Small intestine (tissue), 7 donors: ENCODE measurements around the gene UHRF2. TPM values are rescaled to one million over a fixed set of nuclear protein-coding genes. Genes with fewer than 3 reads are reported as not detected.
A peak's percentile ranks its signal among the peaks of the same experiment; 100 is the strongest.

Experiments used
- DNase-seq, 2 donors: peaks; one replicate each; pipeline versions ENCODE4 v3.0.0 to v3.0.0-alpha.2; 2013
- FAIRE-seq: peaks from 2 replicates; lab custom pipeline; 2012; peaks lifted over from hg19 to GRCh38; lab: Jason Lieb, UNC
- H3K27ac ChIP-seq, 3 donors: one replicate each; pipeline ENCODE4 v1.5.1; 2013; ENCODE audit warnings: low read length in 2 of 3, mild to moderate bottlenecking in 2 of 3, control low read depth in 1 of 3, inconsistent platforms in 1 of 3, low read depth in 1 of 3, moderate library complexity in 1 of 3
- H3K27me3 ChIP-seq, 3 donors: one replicate each; pipeline ENCODE4 v1.6.1; 2013; ENCODE audit warnings: low read length in 3 of 3, inconsistent platforms in 1 of 3; ENCODE audit not compliant: control insufficient read depth in 3 of 3, insufficient read depth in 3 of 3
- H3K36me3 ChIP-seq, 3 donors: one replicate each; pipeline ENCODE4 v1.6.1; 2013; ENCODE audit warnings: low read length in 3 of 3, inconsistent platforms in 1 of 3, low read depth in 1 of 3, mild to moderate bottlenecking in 1 of 3, moderate library complexity in 1 of 3; ENCODE audit not compliant: control insufficient read depth in 3 of 3, insufficient read depth in 2 of 3
- H3K4me1 ChIP-seq, 3 donors: one replicate each; pipeline ENCODE4 v1.6.1; 2013; ENCODE audit warnings: low read length in 2 of 3, inconsistent platforms in 1 of 3, low read depth in 1 of 3, mild to moderate bottlenecking in 1 of 3, moderate library complexity in 1 of 3; ENCODE audit not compliant: control insufficient read depth in 3 of 3, insufficient read depth in 2 of 3
- H3K4me3 ChIP-seq, 3 donors: one replicate each; pipeline ENCODE4 v1.5.1; 2013; ENCODE audit warnings: low read length in 3 of 3, control low read depth in 1 of 3, inconsistent platforms in 1 of 3, low read depth in 1 of 3, mild to moderate bottlenecking in 1 of 3, moderate library complexity in 1 of 3
- H3K9me3 ChIP-seq, 2 donors: one replicate each; pipeline ENCODE4 v1.6.1; 2013; ENCODE audit warnings: low read depth in 1 of 2, low read length in 1 of 2; ENCODE audit not compliant: control insufficient read depth in 2 of 2, insufficient read depth in 1 of 2
- WGBS, 3 donors: extraction: QIAGEN DNeasy Blood & Tissue Kit; methylation state at CpG; one replicate each; pipeline ENCODE4 v1.1.7; 2013; 5-methylcytosine and 5-hydroxymethylcytosine counted together
- polyA plus RNA-seq, 4 donors: library from polyadenylated mRNA; stranded (reverse) in 3 of 4; unstranded in 1 of 4; fragments of 200-250 nt in 3 of 4; fragments of 120-200 nt in 1 of 4; gene quantifications; one replicate each; pipeline versions ENCODE4 v1.2.1 to v1.2.3, GENCODE V29; 2013
- donor health status: healthy with polysubstance abuse.
- donor health status: control.
- donor health status: control.
- donor health status: Bipolar disorder and iron deficiency.
- donor health status: healthy.

Gene UHRF2
- polyA plus RNA-seq, 4 donors = 12.5 to 47.7 (median 13.1) TPM

DNA sequence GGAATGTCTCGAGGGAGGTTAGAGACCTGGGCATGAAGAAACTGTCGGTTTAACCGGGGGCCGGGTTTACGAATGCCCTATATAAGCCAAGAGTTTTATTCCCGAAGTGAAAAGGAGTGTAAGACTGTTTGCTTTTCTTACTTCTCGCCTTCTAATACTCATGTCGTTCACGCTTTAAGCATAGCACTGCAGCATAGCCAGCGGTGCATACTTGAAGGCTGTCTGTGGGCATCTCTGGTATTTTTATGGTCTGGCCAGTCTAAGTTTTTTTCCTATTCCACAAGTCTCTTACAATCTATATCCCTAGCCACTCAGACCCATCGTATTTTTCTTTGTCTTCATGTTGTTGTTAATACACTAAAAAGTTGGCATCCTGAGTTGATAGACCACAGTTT, 1.2 kb downstream of the UHRF2 start:
- Histone ChIP-seq H3K4me3 (peak overlapping the region; percentile 59 to 99 (median 95)), H3K27ac (peak overlapping the region in 2 of 3 donors; percentile 88 to 92), H3K36me3 (peaks cover 0 to 5% (median 0%) of the 10 kb centered on the region in 3 donors), H3K27me3 (no peaks in the 10 kb centered on the region), H3K4me1 (peaks cover 4 to 14% (median 6%) of the 10 kb centered on the region in 3 donors), H3K9me3 (peaks cover 0 to 6% of the 10 kb centered on the region in 2 donors)
- FAIRE-seq (no peak), DNase-seq (peak in 1 of 2 donors; percentile 22)
- 0 to 1% (median 1%) methylated on average over 11 of the region's 11 CpGs for WGBS, 3 donors

DNA sequence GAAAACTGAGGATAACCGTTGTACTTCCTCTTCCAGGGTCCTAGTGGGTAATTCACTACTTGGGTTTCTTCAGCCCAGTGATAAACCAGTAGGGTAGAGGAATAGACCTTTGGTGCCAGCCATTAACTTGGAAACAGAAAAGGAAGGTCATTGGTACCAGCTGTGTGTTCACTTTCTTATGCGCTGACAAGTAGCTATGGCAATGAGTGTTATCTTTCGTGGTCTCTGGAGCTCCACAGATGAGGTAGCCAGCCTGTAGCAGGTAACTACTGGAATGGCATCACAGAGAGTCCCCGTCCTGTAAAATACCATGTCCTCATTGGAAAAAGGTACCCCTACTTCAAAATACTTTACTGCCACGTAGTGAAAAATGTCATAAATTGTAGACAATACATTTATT, 2.3 kb downstream of the UHRF2 start:
- DNase-seq (peak in 1 of 2 donors; percentile 32), FAIRE-seq (no peak)
- Histone ChIP-seq H3K27me3 (no peaks in the 10 kb centered on the region), H3K9me3 (peaks cover 0 to 6% of the 10 kb centered on the region in 2 donors), H3K27ac (peak overlapping the region in 1 of 3 donors; percentile 8), H3K4me3 (peak overlapping the region in 2 of 3 donors; percentile 35 to 59), H3K36me3 (peaks cover 0 to 5% (median 0%) of the 10 kb centered on the region in 3 donors), H3K4me1 (peaks cover 4 to 14% (median 6%) of the 10 kb centered on the region in 3 donors)
- 31 to 49% (median 38%) methylated on average over 5 of the region's 5 CpGs for WGBS, 3 donors

DNA sequence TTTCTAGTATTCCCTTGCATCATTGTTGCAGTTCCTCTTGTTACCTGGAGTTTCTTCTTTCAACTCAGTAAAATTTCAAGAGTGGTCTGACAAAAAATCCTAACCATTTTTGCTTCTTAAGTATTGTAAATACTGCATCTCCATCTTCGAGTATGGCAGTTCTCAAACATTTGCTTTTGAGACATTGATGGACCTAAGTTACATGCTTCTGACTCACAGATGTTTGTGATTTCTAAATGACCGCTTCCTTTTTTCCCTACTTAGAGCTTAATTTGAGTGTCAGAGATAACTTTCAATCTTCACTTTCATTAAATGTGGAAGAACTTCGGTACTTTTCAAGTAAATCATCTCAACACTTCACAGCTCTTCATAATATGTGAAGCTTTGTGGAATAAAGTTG, 4.2 kb downstream of the UHRF2 start:
- no peak for DNase-seq
- Histone ChIP-seq H3K4me3 (no peak overlapping the region), H3K4me1 (peaks cover 4 to 16% (median 6%) of the 10 kb centered on the region in 3 donors), H3K27ac (no peak overlapping the region), H3K27me3 (no peaks in the 10 kb centered on the region), H3K9me3 (peaks cover 0 to 2% of the 10 kb centered on the region in 2 donors), H3K36me3 (peaks cover 0 to 11% (median 0%) of the 10 kb centered on the region in 3 donors)
- WGBS, 3 donors = 45 to 72% (median 59%) methylated on average over 3 of the region's 3 CpGs
- no peak for FAIRE-seq

DNA sequence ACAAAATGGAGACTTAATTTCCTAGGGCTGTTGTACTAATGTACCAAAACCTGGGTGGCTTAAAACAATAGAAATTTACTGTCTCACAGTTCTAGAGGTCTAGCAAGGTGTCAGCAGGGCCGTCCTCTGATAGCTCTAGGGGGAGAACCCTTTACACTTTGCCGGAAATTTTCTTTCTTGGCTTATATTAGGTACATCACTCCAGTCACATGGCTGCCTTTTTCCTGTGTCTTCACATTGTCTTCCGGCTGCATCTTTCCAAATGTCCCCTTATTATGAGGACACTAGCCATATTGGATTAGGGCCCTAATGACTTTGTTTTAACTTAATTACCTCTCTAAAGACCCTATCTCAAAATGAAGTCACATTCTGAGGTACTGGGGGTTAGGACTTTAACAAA, 5.8 kb downstream of the UHRF2 start:
- Histone ChIP-seq H3K36me3 (peaks cover 0 to 12% (median 0%) of the 10 kb centered on the region in 3 donors), H3K9me3 (no peaks in the 10 kb centered on the region), H3K4me1 (peaks cover 4 to 16% (median 6%) of the 10 kb centered on the region in 3 donors), H3K4me3 (no peak overlapping the region), H3K27me3 (no peaks in the 10 kb centered on the region), H3K27ac (no peak overlapping the region)
- FAIRE-seq (no peak), DNase-seq (no peak)
- WGBS, 3 donors = 75 to 79% (median 76%) methylated on average over 3 of the region's 3 CpGs

DNA sequence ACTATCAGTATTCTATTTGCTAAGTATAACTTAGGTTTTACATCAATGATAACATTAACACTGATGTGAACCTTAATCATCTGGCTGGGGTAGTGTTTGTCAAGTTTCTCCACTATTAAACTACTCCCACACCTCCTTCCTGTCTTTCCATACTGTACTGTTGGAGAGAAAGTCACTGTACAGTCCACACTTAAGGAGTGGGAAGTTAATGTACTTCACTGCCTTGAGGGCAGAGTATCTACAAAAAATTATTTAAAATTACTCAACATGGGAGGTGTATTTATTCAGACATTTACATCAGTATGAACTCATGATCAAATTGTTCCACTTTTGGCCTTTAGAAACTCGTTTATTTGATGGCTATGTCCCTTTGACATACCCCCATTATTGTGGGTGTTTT, 11.9 kb downstream of the UHRF2 start:
- H3K27ac ChIP-seq = no peak overlapping the region
- FAIRE-seq (no peak), DNase-seq (no peak)
- H3K36me3 ChIP-seq = peaks cover 0 to 20% (median 0%) of the 10 kb centered on the region in 3 donors
- H3K4me1 ChIP-seq = peaks cover 0 to 8% (median 0%) of the 10 kb centered on the region in 3 donors
- H3K27me3 ChIP-seq = no peaks in the 10 kb centered on the region
- WGBS, 3 donors = 37 to 60% (median 59%) methylated on average over 1 of the region's 1 CpG
- no peak overlapping the region for H3K4me3 ChIP-seq
- no peaks in the 10 kb centered on the region for H3K9me3 ChIP-seq

DNA sequence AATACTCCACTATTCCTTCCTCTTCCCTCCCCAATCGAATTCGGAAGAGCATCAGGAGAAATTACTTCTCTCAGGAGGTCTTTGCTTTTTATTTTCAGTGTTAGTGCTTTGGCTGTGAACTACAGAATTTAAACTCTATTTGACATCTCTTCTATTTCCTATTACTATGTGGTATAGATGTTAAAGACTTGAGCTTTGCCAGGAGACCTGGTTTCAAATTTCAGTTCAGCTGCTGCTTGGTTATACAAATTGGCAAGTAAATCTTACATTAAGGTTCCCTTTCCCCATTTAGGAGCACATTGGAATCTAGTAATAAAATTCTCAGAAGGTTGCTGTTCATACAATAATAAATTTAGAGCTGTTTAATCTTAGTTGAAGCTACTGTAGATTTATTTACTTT, 13.1 kb downstream of the UHRF2 start:
- Histone ChIP-seq H3K27me3 (no peaks in the 10 kb centered on the region), H3K36me3 (peaks cover 0 to 20% (median 0%) of the 10 kb centered on the region in 3 donors), H3K4me1 (peaks cover 0 to 12% (median 0%) of the 10 kb centered on the region in 3 donors), H3K9me3 (no peaks in the 10 kb centered on the region), H3K27ac (no peak overlapping the region), H3K4me3 (no peak overlapping the region)
- DNase-seq (no peak), FAIRE-seq (no peak)
- WGBS, 3 donors = 75 to 93% (median 84%) methylated on average over 2 of the region's 2 CpGs

DNA sequence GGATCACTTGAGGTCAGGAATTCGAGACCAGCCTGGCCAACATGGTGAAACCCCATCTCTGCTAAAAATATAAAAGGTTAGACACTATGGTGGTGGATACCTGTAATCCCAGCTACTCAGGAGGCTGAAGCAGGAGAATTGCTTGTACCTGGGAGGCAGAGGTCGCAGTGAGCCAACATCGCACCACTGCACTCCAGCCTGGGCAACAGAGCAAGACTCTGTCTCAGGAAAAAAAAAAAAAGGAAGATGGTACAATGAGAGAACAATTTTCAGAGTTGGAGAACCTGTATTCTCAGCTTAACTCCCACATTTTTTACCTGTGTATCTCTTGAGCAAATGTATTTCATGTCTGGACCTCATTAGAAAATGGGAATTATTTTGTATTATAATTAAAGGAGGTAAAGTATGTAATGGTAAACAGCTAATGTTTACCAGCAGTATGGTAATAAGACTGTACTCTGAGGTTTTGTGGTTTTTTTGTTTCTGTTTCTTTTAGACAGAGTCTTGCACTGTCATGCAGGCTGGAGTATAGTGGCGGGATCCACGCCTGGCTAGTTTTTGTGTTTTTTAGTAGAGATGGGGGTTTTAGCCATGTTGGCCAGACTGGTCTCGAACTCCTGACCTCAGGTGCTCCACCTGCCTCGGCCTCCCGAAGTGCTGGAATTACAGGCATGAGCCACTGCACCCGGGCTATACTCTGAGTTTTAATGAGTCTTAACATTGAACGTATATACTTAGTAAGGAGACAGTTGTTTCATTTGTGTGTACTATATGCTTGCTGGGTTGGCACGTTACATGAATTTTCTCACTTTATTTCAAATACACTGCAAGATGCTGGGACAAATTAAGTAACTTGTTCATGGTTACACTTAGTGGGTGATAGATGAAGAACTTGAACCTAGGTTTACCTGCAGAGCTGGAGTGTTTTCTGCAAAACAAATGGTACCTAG, 16.2 kb downstream of the UHRF2 start:
- peak overlapping the region in 2 of 3 donors; percentile 3 to 79 for H3K27ac ChIP-seq
- FAIRE-seq = no peak
- WGBS, 3 donors = 69 to 90% (median 70%) methylated on average over 11 of the region's 11 CpGs

DNA sequence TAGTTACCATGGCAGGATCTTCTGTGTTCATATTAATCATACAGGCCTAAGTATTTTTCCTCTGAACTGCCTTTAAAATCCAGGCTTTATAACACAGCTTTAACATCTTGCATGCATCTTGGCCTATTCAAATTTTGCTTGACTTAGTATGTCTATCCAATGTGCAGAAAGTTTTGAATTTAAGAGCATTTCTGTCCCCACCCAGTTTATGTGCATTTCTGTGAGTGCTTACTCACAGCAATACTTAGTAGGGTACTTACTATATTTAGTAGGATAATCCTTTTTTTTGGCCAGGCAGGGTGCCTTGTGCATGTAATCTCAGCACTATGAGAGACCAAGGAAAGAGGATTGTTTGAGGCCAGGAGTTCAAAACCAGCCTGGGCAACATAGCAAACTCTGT, 18.0 kb downstream of the UHRF2 start:
- no peak for FAIRE-seq
- Histone ChIP-seq H3K36me3 (peaks cover 0 to 26% (median 0%) of the 10 kb centered on the region in 3 donors), H3K27me3 (no peaks in the 10 kb centered on the region), H3K9me3 (no peaks in the 10 kb centered on the region), H3K4me3 (no peak overlapping the region), H3K4me1 (peaks cover 0 to 16% (median 0%) of the 10 kb centered on the region in 3 donors), H3K27ac (no peak overlapping the region)
- DNase-seq = no peak

More for the DNA sequence above, 16.2 kb downstream of the UHRF2 start:
- peaks cover 0 to 15% (median 0%) of the 10 kb centered on the region in 3 donors for H3K36me3 ChIP-seq
- H3K4me3 ChIP-seq = no peak overlapping the region
- peaks cover 0 to 16% (median 0%) of the 10 kb centered on the region in 3 donors for H3K4me1 ChIP-seq
- no peaks in the 10 kb centered on the region for H3K9me3 ChIP-seq
- no peaks in the 10 kb centered on the region for H3K27me3 ChIP-seq
- peak in 1 of 2 donors; percentile 18 for DNase-seq
